CD14-positive monocyte (primary cell): ENCODE data around the gene SYNJ2. TPM values are rescaled to one million over a fixed set of nuclear protein-coding genes. Genes with fewer than 3 reads are reported as not detected.

ENCODE experiments used
- DNase-seq, 3 donors: peaks; one replicate each; pipeline ENCODE4 v3.0.0-alpha.2; 2011 to 2022
- H2AFZ ChIP-seq: 2 replicates; pipeline ENCODE4 v1.6.0; 2012; ENCODE audit warnings: mild to moderate bottlenecking, low read depth, low read length, inconsistent platforms; ENCODE audit not compliant: insufficient read depth, poor library complexity, severe bottlenecking
- H3K27ac ChIP-seq, 2 donors: 1 replicate in 1 of 2; 2 replicates in 1 of 2; pipeline ENCODE4 v1.5.1; 2012 to 2013; ENCODE audit warnings: low read length in 2 of 2, control low read depth in 1 of 2, inconsistent platforms in 1 of 2, low read depth in 1 of 2, mild to moderate bottlenecking in 1 of 2
- H3K27me3 ChIP-seq, 2 donors: one replicate each; pipeline versions ENCODE4 v1.6.0 to v1.6.1; 2011 to 2013; ENCODE audit warnings: low read length in 2 of 2; ENCODE audit not compliant: control insufficient read depth in 2 of 2, insufficient read depth in 2 of 2
- H3K36me3 ChIP-seq, 2 donors: replicated peaks in 1 of 2; 1 replicate in 1 of 2; 2 replicates in 1 of 2; pipeline versions ENCODE4 v1.5.1 to v1.6.1; 2012 to 2013; ENCODE audit warnings: low read length in 2 of 2, control low read depth in 1 of 2, inconsistent platforms in 1 of 2, mild to moderate bottlenecking in 1 of 2; ENCODE audit not compliant: insufficient read depth in 2 of 2, control insufficient read depth in 1 of 2
- H3K4me1 ChIP-seq, 2 donors: 1 replicate in 1 of 2; 2 replicates in 1 of 2; pipeline versions ENCODE4 v1.5.1 to v1.6.1; 2012 to 2013; ENCODE audit warnings: low read length in 2 of 2, control low read depth in 1 of 2, inconsistent platforms in 1 of 2, mild to moderate bottlenecking in 1 of 2, moderate library complexity in 1 of 2; ENCODE audit not compliant: insufficient read depth in 2 of 2, control insufficient read depth in 1 of 2
- H3K4me2 ChIP-seq: replicated peaks from 2 replicates; pipeline ENCODE3; 2012; ENCODE audit warnings: low read length, moderate library complexity, mild to moderate bottlenecking; ENCODE audit not compliant: poor library complexity, severe bottlenecking; ENCODE audit errors: extremely low read depth
- H3K4me3 ChIP-seq, 3 experiments: fragments of 200-600 bp in 1 of 3; sonication (generic) in 1 of 3; replicated peaks in 1 of 3; 1 replicate in 2 of 3; 2 replicates in 1 of 3; pipeline ENCODE4 v1.5.1; 2011 to 2013; ENCODE audit warnings: low read length in 3 of 3, mild to moderate bottlenecking in 3 of 3, control low read depth in 2 of 3, low read depth in 2 of 3, inconsistent platforms in 1 of 3, moderate library complexity in 1 of 3
- H3K79me2 ChIP-seq: 2 replicates; pipeline ENCODE4 v1.6.0; 2012; ENCODE audit warnings: mild to moderate bottlenecking, control low read depth, inconsistent platforms, low read length, moderate library complexity; ENCODE audit not compliant: insufficient read depth
- H3K9ac ChIP-seq: 2 replicates; pipeline ENCODE4 v1.6.0; 2017; ENCODE audit warnings: low read length, mild to moderate bottlenecking; ENCODE audit not compliant: insufficient read depth, poor library complexity, severe bottlenecking
- H3K9me3 ChIP-seq, 2 donors: replicated peaks in 1 of 2; 1 replicate in 1 of 2; 2 replicates in 1 of 2; pipeline versions ENCODE4 v1.5.1 to v1.6.1; 2012 to 2013; ENCODE audit warnings: low read length in 2 of 2, control low read depth in 1 of 2; ENCODE audit not compliant: control insufficient read depth in 1 of 2, insufficient read depth in 1 of 2
- H4K20me1 ChIP-seq: 2 replicates; pipeline ENCODE4 v1.6.0; 2012; ENCODE audit warnings: mild to moderate bottlenecking, low read length, control low read depth, moderate library complexity; ENCODE audit not compliant: insufficient read depth
- H3K27ac Mint-ChIP-seq, 7 donors: one replicate each; pipeline ENCODE4 v1.8.0; 2020; ENCODE audit warnings: mild to moderate bottlenecking in 7 of 7, mixed read lengths in 7 of 7, moderate library complexity in 6 of 7, inconsistent platforms in 2 of 7
- H3K27me3 Mint-ChIP-seq, 3 donors: one replicate each; pipeline ENCODE4 v1.8.0; 2021 to 2022; ENCODE audit warnings: low read depth in 3 of 3, mild to moderate bottlenecking in 3 of 3, mixed read lengths in 3 of 3, moderate library complexity in 3 of 3, inconsistent platforms in 1 of 3
- H3K36me3 Mint-ChIP-seq, 2 donors: one replicate each; pipeline ENCODE4 v1.8.0; 2020; ENCODE audit warnings: mixed read lengths in 2 of 2, inconsistent platforms in 1 of 2, mild to moderate bottlenecking in 1 of 2
- H3K4me1 Mint-ChIP-seq: one replicate; pipeline ENCODE4 v1.8.0; 2020; ENCODE audit warnings: mild to moderate bottlenecking, mixed read lengths
- H3K4me3 Mint-ChIP-seq, 2 donors: one replicate each; pipeline ENCODE4 v1.8.0; 2020; ENCODE audit warnings: mild to moderate bottlenecking in 2 of 2, mixed read lengths in 2 of 2, moderate library complexity in 1 of 2
- H3K9me3 Mint-ChIP-seq, 7 donors: one replicate each; pipeline ENCODE4 v1.8.0; 2020 to 2022; ENCODE audit warnings: mixed read lengths in 7 of 7, mild to moderate bottlenecking in 6 of 7, moderate library complexity in 6 of 7, inconsistent platforms in 2 of 7
- CTCF ChIP-seq: fragments of 200-600 bp; IDR thresholded peaks from one replicate; pipeline ENCODE4 v1.8.0; 2022; ENCODE audit warnings: antibody characterized with exemption, mild to moderate bottlenecking
- WGBS: methylation state at CpG from one replicate; pipeline ENCODE4 v1.1.5; 2013; ENCODE audit warnings: missing lambda C conversion rate; ENCODE audit not compliant: insufficient coverage; 5-methylcytosine and 5-hydroxymethylcytosine counted together
- intact Hi-C, 2 donors: fragments of 100-400 bp; cut with micrococcal nuclease; formaldehyde crosslinking; loops; one replicate each; pipeline versions ENCODE4 v1.15.0 to v1.15.1; 2023
- polyA plus RNA-seq, 3 donors: library from polyadenylated mRNA; depleted of rRNA in 1 of 3; unstranded in 2 of 3; stranded (reverse) in 1 of 3; fragments of 300-500 nt in 2 of 3; fragments of >200 nt in 1 of 3; fragmentation: Illumina TruSeq in 2 of 3; gene quantifications; 1 replicate in 2 of 3; 2 replicates in 1 of 3; pipeline ENCODE4 v1.2.3, GENCODE V29; 2012 to 2021

The SYNJ2 gene
- polyA plus RNA-seq, 3 donors: 0.82 to 2.0 (median 1.6) TPM

- no peak for DNase-seq
- Mint-ChIP-seq H3K27me3 (peaks cover under 1 to 12% (median 2%) of the 10 kb centered on the region in 3 donors), H3K4me1 (peaks cover 8% of the 10 kb centered on the region), H3K9me3 (peaks cover 0 to 1% (median 0%) of the 10 kb centered on the region in 7 donors), H3K4me3 (no peak overlapping the region), H3K27ac (no peak overlapping the region), H3K36me3 (no peaks in the 10 kb centered on the region)
- intact Hi-C loops: no loop called here
- 97% methylated on average over 10 of the region's 11 CpGs for WGBS
- no peaks in the 10 kb centered on the region for H3K36me3 ChIP-seq
- H3K4me2 ChIP-seq: no peak overlapping the region
- no peak overlapping the region for H3K4me3 ChIP-seq
- peaks cover 5 to 6% of the 10 kb centered on the region in 2 donors for H3K4me1 ChIP-seq
- H3K27me3 ChIP-seq: no peaks in the 10 kb centered on the region
- H3K9ac ChIP-seq: no peak overlapping the region
- H3K79me2 ChIP-seq: no peaks in the 10 kb centered on the region
- H3K9me3 ChIP-seq: no peaks in the 10 kb centered on the region
- TF ChIP-seq CTCF: no peak
- H2AFZ ChIP-seq: no peak overlapping the region
- H4K20me1 ChIP-seq: no peaks in the 10 kb centered on the region
- H3K27ac ChIP-seq: no peak overlapping the region
Measured at GRCh38 chr6:157991067-157991432, 9.4 kb downstream of the SYNJ2 start.

- Histone ChIP-seq H3K4me1 (peaks cover 5 to 6% of the 10 kb centered on the region in 2 donors), H3K4me2 (no peak overlapping the region), H3K79me2 (no peaks in the 10 kb centered on the region), H2AFZ (no peak overlapping the region), H3K9ac (no peak overlapping the region), H3K36me3 (no peaks in the 10 kb centered on the region), H3K9me3 (no peaks in the 10 kb centered on the region), H3K27me3 (no peaks in the 10 kb centered on the region), H3K27ac (no peak overlapping the region), H3K4me3 (no peak overlapping the region), H4K20me1 (no peaks in the 10 kb centered on the region)
- Mint-ChIP-seq H3K4me3 (no peak overlapping the region), H3K36me3 (no peaks in the 10 kb centered on the region), H3K4me1 (peaks cover 8% of the 10 kb centered on the region), H3K9me3 (peaks cover 0 to 1% (median 0%) of the 10 kb centered on the region in 7 donors), H3K27ac (no peak overlapping the region), H3K27me3 (peaks cover 0 to 13% (median 4%) of the 10 kb centered on the region in 3 donors)
- intact Hi-C loops: no loop called here
- no CpG with 5 or more reads among the region's 3 CpGs for WGBS
- DNase-seq: no peak
- no peak for TF ChIP-seq CTCF
Measured at GRCh38 chr6:157993076-157993475, 11.4 kb downstream of the SYNJ2 start.
